Sciatic nerve (tissue), 2 donors: ENCODE data around the gene CSRNP3. TPM values are rescaled to one million over a fixed set of nuclear protein-coding genes. Genes with fewer than 3 reads are reported as not detected.
A peak's percentile ranks its signal among the peaks of the same experiment; 100 is the strongest.
"Not testable (repeated sequence)": the region's sequence is repeated elsewhere in the genome, so short reads cannot be mapped to it uniquely, and the experiment has no call there.

ENCODE experiments used
- ATAC-seq: fragments of 200-7000 bp; cut with Tn5 transposase; one replicate; pipeline ENCODE4 v1.9.1; 2020; ENCODE audit warnings: mild to moderate bottlenecking, moderate library complexity
- DNase-seq: peaks from one replicate; pipeline ENCODE4 v3.0.0-alpha.2; 2020; ENCODE audit warnings: low spot score
- intact Hi-C: fragments of 100-400 bp; cut with DNase I; formaldehyde crosslinking; loops from one replicate; pipeline ENCODE4 v1.14.2; 2022
- total RNA-seq: library from RNA; stranded (reverse); fragmentation: NEBNext Ultra II Directional; extraction: Animal tissue kit (Norgen Biotek cat#: 25700); gene quantifications from one replicate; pipeline ENCODE4 v1.2.1, GENCODE V29; 2021
- donor health status: DM: no; HTN: no; CAD: no.
- donor health status: DM: no; HTN: no; CAD: no.

CSRNP3 gene
- total RNA-seq, 1 donor from 2014 or later: 8.3 TPM

DNA sequence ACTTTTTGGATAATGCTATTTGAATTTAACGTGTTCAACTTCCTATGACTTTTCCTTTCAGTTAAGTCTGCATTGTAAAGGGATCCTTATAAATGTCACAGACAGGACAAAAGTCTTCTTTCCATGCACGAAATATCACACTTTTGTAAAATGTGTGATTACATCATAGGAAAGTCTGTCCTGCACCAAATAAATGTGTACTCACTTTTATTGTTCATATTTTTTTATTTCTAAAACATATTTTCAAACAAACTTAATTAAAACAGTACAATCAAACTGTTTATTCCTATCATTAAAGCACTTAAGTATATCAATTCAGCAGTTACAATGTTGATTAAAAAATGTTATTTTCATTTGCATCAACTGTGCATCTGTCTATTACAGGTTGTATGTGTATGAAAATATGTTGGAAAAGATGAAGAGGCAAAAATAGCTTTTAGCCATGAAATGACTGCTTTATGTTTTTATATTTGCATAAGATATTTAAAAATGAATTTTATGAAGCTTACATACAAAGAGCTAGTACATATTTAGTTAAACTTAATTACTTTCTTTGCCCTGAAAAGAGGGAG, 105.6 kb downstream of the CSRNP3 start:
- no peak for DNase-seq
- intact Hi-C loops: no loop called here
- ATAC-seq: no peak

DNA sequence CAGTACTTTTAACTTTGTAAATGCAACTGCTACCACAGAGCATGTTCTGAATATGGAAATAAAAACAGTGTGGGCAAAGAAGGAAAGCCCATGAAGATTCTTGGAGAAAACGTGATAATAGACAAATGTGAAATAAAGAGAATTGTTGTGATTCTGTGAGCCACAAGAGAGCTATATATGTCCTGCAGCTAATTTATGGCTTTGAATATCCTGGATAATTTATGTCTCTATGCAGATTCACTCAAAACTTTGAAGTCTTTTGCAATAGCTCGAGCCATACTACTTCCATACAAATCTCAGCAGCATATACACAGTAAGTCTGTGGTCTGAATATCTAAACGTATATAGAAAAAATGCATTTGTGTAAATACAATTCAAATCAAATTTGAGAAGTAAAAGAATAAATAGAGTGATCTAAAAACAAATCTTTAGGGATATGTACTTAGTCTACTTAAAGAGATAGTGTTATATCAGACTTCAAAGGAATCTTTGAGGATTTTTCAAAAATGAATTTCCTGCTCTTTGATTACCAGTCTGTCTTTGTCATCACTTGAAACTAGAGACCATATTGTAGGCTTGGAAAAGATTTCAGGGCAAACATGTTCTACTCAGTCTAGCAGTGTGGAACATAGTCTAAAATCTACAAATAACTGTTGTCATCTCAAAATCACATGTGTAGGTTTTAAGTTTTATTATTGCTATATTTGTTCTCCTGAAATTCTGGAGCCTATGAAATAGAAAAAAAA, 107.1 kb downstream of the CSRNP3 start:
- ATAC-seq (no peak), DNase-seq (no peak)
- intact Hi-C loops: no loop called here

DNA sequence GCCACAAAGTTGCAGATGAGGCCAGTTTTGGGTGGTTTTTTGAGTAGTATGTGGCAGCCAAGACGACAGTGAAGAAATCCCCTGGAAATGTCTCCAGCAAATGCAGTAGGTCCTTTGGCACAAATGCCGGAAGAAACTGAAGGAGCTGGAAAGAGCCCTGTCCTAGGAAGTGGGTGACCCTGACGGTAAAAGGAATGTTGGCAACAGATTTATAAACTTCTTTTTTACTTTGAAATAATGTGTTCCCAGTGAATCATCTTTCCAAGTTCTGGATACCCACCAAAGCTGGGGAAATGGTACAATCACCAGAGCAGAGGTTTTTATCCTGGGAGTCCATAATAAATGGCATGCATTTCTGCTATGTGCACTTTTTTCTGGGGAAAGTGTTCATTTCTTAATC, 112.9 kb downstream of the CSRNP3 start:
- no peak for DNase-seq
- intact Hi-C loops: loop anchor here (2.0 kb wide), 1 partner anchor 194 kb away; no protein-coding TSS in a partner anchor
- peak; percentile 62 for ATAC-seq

- no peak for DNase-seq
- intact Hi-C loops: loop anchor here (2.0 kb wide), 1 partner anchor 194 kb away; no protein-coding TSS in a partner anchor
- no peak for ATAC-seq
Measured at GRCh38 chr2:165582863-165583506, 113.5 kb downstream of the CSRNP3 start.

DNA sequence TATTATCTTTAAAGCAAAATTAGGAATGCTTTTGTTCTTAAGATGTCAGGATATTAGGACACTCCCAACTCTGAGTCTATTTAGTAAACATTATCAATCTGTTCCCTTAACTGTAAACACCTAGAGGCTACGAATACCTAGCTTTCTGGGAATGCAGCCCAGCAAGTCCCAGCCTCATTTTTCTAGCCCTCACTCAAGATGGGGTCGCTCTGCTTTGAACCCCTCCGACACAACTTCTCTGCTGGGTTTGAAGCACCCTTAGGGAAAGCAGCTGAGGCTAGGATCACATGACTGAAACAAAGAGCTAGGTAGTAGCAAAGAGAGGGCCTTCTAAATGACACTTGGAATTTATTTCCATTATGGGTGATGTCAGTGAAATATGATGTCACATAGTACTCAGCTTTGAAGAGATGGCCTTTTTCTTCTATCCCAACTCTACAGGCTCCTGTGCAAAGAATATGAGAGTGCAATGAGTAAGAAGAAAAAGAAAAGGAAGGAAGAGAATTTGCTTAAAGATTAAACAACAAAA, 114.7 kb downstream of the CSRNP3 start:
- ATAC-seq (no peak), DNase-seq (no peak)
- intact Hi-C loops: no loop called here

DNA sequence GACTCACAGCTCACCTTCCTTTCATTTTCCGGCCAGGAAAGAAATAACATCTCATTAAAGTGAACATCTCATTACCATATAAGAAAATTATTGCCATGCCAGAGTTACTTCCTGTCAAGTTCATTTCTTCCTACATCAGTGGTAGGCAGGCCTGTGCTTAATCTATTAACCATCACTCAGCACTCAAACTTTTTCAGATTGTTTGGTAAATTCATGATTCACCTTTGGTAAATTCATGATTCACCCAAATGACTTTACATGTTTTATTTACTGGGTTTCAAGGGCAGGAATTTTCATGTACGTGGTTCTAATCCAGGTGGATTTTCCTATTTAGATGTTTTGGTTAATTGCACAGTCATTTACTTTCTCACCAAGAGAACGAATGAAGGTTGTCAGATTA, 116.5 kb downstream of the CSRNP3 start:
- intact Hi-C loops: no loop called here
- DNase-seq (no peak), ATAC-seq (no peak)

GRCh38 chr2:165587335-165587938, 117.9 kb downstream of the CSRNP3 start:
- DNase-seq (no peak), ATAC-seq (no peak)
- intact Hi-C loops: no loop called here

- intact Hi-C loops, ATAC-seq, DNase-seq: not testable (repeated sequence)
Measured at GRCh38 chr2:165590999-165591398, 121.5 kb downstream of the CSRNP3 start.

- no peak for ATAC-seq
Measured at GRCh38 chr2:165593081-165593480, 123.6 kb downstream of the CSRNP3 start.

GRCh38 chr2:165594231-165594934, 124.9 kb downstream of the CSRNP3 start:
- no peak for DNase-seq
- intact Hi-C loops: no loop called here
- no peak for ATAC-seq

More at GRCh38 chr2:165593081-165593480, 123.6 kb downstream of the CSRNP3 start:
- DNase-seq: no peak
- intact Hi-C loops: no loop called here

- no peak for DNase-seq
- intact Hi-C loops: no loop called here
- ATAC-seq: no peak
Measured at GRCh38 chr2:165594935-165595255, 125.4 kb downstream of the CSRNP3 start.

DNA sequence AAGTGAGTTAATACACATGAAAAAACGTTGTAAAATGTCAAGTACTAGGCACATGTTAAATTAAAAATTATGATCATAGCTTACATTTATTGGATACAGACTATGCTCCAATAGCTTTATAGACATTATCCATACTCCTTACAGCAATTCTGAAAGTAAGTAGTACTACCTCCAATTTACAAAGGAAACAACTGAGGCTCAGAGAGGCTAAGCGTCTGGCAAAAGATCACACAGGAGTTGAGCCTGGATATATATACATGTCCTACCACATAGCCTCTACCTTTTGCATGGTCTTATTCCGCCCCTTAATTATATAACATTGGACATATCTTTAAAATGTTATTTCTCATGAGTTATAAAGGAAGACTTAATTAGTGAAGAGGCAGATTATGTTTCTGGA, 127.3 kb downstream of the CSRNP3 start:
- ATAC-seq (no peak), DNase-seq (no peak)
- intact Hi-C loops: no loop called here

GRCh38 chr2:165601065-165601830, 131.8 kb downstream of the CSRNP3 start:
- DNase-seq (no peak), ATAC-seq (no peak)
- intact Hi-C loops: no loop called here

DNA sequence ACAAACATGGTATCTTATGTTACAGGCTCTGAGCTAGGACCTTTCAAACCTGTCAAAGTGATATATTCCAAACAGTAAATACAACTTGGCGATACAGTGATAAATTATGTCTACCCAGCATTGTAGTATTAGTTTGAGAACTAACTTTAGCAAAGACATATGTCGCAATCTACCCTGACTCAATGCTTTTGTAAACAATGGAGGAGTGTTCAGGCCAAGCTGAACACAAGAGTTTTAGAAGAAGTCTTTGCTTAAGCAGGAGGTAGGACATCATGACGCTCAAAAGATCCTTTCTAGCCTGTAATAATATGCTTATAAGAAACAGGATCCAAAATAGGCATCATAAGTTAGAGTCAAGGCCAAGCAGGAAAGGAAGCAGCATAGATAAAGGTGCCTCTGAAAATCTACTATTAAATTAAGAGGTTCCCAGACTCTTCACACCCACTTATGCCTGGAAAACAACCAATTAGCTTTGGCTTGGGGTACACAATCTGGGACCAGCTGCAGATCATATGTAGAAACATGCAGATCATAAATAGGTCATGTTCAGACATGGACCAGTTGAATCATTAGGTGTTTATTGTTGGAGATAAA, 132.5 kb downstream of the CSRNP3 start:
- DNase-seq (no peak), ATAC-seq (peak; percentile 36)
- intact Hi-C loops: no loop called here

- intact Hi-C loops: no loop called here
- DNase-seq: no peak
Measured at GRCh38 chr2:165609672-165610071, 140.2 kb downstream of the CSRNP3 start.

DNA sequence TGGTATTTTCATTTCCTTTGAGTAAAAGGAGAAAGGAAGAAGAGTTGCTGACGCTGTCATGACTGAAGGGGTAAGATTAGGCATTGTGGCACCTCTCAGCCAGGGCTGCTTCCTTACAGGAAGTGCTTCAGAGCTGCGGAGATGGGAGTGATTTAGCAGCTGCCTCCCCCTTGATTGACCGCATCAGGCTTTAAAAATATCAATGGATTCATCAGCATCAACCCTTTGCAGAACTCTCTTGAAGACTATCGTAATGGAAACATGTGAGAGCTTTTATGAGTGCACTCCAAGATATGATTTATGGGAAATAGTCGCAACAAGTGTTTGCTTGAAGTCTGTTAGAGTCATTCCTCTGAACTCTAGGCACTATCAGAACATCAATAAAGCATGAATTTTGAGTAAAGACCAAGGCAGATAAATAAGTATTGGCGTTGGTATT, 141.1 kb downstream of the CSRNP3 start:
- intact Hi-C loops: no loop called here
- peak; percentile 20 for ATAC-seq
- no peak for DNase-seq

More at GRCh38 chr2:165609672-165610071, 140.2 kb downstream of the CSRNP3 start:
- no peak for ATAC-seq

DNA sequence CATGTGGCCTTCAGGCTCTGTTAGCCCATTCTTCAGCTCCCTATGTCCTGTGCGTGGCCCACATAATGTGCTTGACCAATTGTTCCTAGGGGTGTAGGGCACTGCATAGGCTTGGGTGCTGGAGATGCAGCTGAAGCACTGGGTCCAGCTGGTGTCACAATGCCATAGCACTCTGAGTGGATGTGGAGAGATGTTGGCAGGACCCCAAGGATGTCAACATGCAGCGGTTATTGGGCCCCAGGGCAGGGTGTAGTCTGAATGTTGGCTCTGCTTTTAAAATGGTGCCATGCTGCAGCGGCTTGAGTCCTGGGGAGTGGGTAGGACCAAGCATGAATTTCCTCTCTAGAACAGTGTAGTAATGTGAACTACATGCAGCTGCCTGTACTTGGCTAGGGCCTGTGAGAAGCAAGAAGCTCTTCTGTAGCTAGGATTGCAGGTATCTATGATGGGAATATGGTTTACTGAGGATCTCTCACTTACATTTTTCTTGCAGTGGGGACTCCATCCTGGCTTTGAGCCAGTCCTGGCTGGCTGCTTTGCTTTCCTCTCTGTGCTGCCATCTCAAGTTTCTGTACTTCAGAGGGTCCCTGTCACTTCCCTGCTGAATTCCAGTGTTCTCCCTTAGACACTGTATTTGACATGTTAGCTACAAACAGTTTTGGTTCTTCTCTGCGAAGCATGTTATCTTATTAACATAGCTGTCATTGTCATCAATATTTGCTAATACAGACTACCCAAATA, 148.4 kb downstream of the CSRNP3 start:
- intact Hi-C loops: no loop called here
- DNase-seq (no peak), ATAC-seq (no peak)
